NCI-H748 treated with DMSO at 0.1 percent for 48 hours (cell line): ENCODE results near the gene KIAA0930.

Experiments
- DNase-seq: peaks from one replicate; lab custom pipeline; 2025; lab: John Stamatoyannopoulos, UW

The KIAA0930 gene

GRCh38 chr22:45216133-45217003, 24.3 kb downstream of the KIAA0930 start:
- DNase-seq = no peak

- no peak for DNase-seq
Observed at GRCh38 chr22:45212992-45213751, 27.5 kb downstream of the KIAA0930 start.

GRCh38 chr22:45212306-45212709, 28.4 kb downstream of the KIAA0930 start:
- DNase-seq = no peak

- DNase-seq = no peak
Observed at GRCh38 chr22:45211848-45212247, 28.8 kb downstream of the KIAA0930 start.

- DNase-seq = no peak
Observed at GRCh38 chr22:45211435-45211834, 29.3 kb downstream of the KIAA0930 start.

- no peak for DNase-seq
Observed at GRCh38 chr22:45210991-45211390, 29.7 kb downstream of the KIAA0930 start.

GRCh38 chr22:45210577-45210976, 30.1 kb downstream of the KIAA0930 start:
- DNase-seq = no peak

- DNase-seq = no peak
Observed at GRCh38 chr22:45210174-45210573, 30.5 kb downstream of the KIAA0930 start.

GRCh38 chr22:45208993-45209838, 31.5 kb downstream of the KIAA0930 start:
- no peak for DNase-seq

GRCh38 chr22:45208696-45208992, 32.0 kb downstream of the KIAA0930 start:
- no peak for DNase-seq

- DNase-seq = no peak
Observed at GRCh38 chr22:45207981-45208664, 32.6 kb downstream of the KIAA0930 start.

GRCh38 chr22:45207533-45207932, 33.2 kb downstream of the KIAA0930 start:
- DNase-seq = no peak

GRCh38 chr22:45206233-45206632, 34.5 kb downstream of the KIAA0930 start:
- DNase-seq = no peak

GRCh38 chr22:45205276-45205925, 35.3 kb downstream of the KIAA0930 start:
- no peak for DNase-seq

- DNase-seq = no peak
Observed at GRCh38 chr22:45204819-45205218, 35.9 kb downstream of the KIAA0930 start.

- no peak for DNase-seq
Observed at GRCh38 chr22:45204241-45204640, 36.5 kb downstream of the KIAA0930 start.

GRCh38 chr22:45203150-45203951, 37.3 kb downstream of the KIAA0930 start:
- no peak for DNase-seq

GRCh38 chr22:45202333-45203149, 38.2 kb downstream of the KIAA0930 start:
- DNase-seq = no peak

- DNase-seq = no peak
Observed at GRCh38 chr22:45201678-45202332, 38.9 kb downstream of the KIAA0930 start.
